Activated naive CD8-positive, alpha-beta T cell treated with anti-CD3 and anti-CD28 coated beads for 36 hours (primary cell): Measurements from ENCODE around the gene F3. TPM values are rescaled to one million over a fixed set of nuclear protein-coding genes. Genes with fewer than 3 reads are reported as not detected.
A peak's percentile ranks its signal among the peaks of the same experiment; 100 is the strongest.

ENCODE experiments used
- DNase-seq: peaks from one replicate; pipeline ENCODE4 v3.0.0; 2021
- H3K27ac Mint-ChIP-seq: one replicate; pipeline ENCODE4 v1.8.0; 2022; ENCODE audit warnings: mild to moderate bottlenecking, moderate library complexity, mixed read lengths
- H3K27me3 Mint-ChIP-seq: one replicate; pipeline ENCODE4 v1.8.0; 2022; ENCODE audit warnings: mild to moderate bottlenecking, mixed read lengths
- H3K36me3 Mint-ChIP-seq: one replicate; pipeline ENCODE4 v1.8.0; 2021; ENCODE audit warnings: mild to moderate bottlenecking, mixed read lengths
- H3K4me1 Mint-ChIP-seq: one replicate; pipeline ENCODE4 v1.8.0; 2021; ENCODE audit warnings: mixed read lengths
- H3K4me3 Mint-ChIP-seq: one replicate; pipeline ENCODE4 v1.8.0; 2022; ENCODE audit warnings: mild to moderate bottlenecking, moderate library complexity, mixed read lengths
- H3K9me3 Mint-ChIP-seq: one replicate; pipeline ENCODE4 v1.8.0; 2022; ENCODE audit warnings: mixed read lengths
- total RNA-seq, 2 experiments: library from RNA; stranded (reverse); gene quantifications; one replicate each; pipeline ENCODE4 v1.2.3, GENCODE V29; 2021

Gene F3
- total RNA-seq, 2 experiments from 2014 or later, result 0.14 TPM; not detected in 1

DNA sequence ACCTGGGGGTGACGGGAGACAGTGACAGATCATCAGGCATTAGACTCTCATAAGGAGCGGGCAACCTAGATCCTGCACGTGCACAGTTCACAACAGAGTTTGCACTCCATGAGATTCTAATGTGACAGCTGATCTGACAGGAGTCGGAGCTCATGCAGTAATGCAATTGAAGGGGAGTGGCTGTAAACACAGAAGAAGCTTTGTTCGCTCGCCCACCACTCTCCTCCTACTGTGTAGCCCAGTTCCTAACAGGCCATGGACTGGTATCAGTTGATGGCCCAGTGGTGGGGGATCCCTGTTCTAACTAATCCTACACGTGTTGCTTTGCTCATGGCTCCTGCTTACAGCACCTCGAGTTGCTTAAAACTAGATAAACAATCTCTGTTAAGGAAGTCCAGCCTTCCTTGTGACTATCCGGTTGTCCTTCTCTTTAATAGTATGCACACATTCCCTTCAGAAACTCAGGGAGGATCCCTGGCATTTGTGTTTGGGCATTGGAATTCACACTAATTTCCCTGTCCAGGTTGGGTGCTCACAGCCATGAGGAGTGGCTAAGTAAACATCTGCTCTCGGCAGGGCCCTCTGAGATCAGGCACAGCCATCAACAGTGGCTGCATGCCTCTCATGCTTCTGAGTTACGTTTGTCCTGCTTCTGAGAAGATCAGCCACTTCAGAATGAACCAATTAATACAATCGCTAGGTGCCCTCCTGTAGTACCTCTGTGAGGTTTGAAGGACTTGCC, 21.1 kb upstream of the F3 start:
- Mint-ChIP-seq H3K36me3 (no peaks in the 10 kb centered on the region), H3K4me1 (no peaks in the 10 kb centered on the region), H3K9me3 (no peaks in the 10 kb centered on the region), H3K4me3 (no peak overlapping the region), H3K27me3 (no peaks in the 10 kb centered on the region), H3K27ac (no peak overlapping the region)
- DNase-seq, result no peak

DNA sequence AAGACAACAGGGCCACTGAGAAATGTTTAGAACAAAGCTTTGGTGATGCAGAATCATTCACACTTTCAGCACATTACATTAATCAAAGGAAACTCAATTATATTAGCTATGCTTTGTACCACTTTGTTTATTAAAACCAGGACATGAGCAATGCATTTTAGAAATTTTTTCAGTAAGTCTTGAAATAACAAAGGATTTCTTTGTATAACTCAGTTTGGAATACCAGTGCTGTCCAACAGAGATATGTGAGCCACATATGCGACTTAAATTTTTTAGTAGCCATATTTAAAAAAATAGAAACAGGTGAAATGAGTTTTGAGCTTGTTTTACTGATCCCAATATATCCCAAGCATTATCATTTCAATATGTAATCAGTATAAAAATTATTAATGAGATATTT, 18.8 kb upstream of the F3 start:
- H3K4me3 Mint-ChIP-seq, result no peak overlapping the region
- no peaks in the 10 kb centered on the region for H3K4me1 Mint-ChIP-seq
- no peaks in the 10 kb centered on the region for H3K9me3 Mint-ChIP-seq
- no peaks in the 10 kb centered on the region for H3K36me3 Mint-ChIP-seq
- H3K27ac Mint-ChIP-seq, result no peak overlapping the region
- H3K27me3 Mint-ChIP-seq, result no peaks in the 10 kb centered on the region
- no peak for DNase-seq

GRCh38 chr1:94559921-94560320, 18.4 kb upstream of the F3 start:
- Mint-ChIP-seq H3K36me3 (no peaks in the 10 kb centered on the region), H3K4me3 (no peak overlapping the region)

GRCh38 chr1:94555091-94555490, 13.5 kb upstream of the F3 start:
- no peak for DNase-seq
- H3K9me3 Mint-ChIP-seq, result no peaks in the 10 kb centered on the region
- H3K27ac Mint-ChIP-seq, result no peak overlapping the region
- no peak overlapping the region for H3K4me3 Mint-ChIP-seq
- no peaks in the 10 kb centered on the region for H3K36me3 Mint-ChIP-seq
- H3K4me1 Mint-ChIP-seq, result no peaks in the 10 kb centered on the region
- H3K27me3 Mint-ChIP-seq, result peaks cover 5% of the 10 kb centered on the region

More at GRCh38 chr1:94559921-94560320, 18.4 kb upstream of the F3 start:
- Mint-ChIP-seq H3K4me1 (no peaks in the 10 kb centered on the region), H3K27me3 (no peaks in the 10 kb centered on the region), H3K9me3 (no peaks in the 10 kb centered on the region), H3K27ac (no peak overlapping the region)
- DNase-seq, result no peak

DNA sequence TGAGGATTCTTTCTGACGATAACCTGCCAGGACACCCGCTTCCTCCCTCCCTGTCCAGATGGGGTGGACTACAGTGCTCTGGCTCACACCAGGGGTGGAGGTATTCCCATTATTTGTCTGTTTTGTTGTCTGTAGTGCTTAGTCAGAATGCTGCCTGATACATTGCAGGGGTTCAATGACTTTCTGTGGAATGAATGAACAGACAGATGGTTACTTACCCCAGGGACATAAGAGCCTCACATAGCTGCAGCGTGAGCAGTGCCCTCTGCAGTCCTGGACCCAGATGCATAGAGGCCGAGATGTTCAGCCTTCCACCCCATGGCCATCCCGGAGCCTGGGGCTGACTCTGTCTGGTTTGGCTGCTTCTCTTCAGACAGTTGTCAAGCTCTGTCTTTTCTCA, 13.0 kb upstream of the F3 start:
- no peaks in the 10 kb centered on the region for H3K36me3 Mint-ChIP-seq
- H3K4me1 Mint-ChIP-seq, result no peaks in the 10 kb centered on the region
- no peak overlapping the region for H3K27ac Mint-ChIP-seq
- no peak for DNase-seq
- peaks cover 5% of the 10 kb centered on the region for H3K27me3 Mint-ChIP-seq
- no peak overlapping the region for H3K4me3 Mint-ChIP-seq
- no peaks in the 10 kb centered on the region for H3K9me3 Mint-ChIP-seq

DNA sequence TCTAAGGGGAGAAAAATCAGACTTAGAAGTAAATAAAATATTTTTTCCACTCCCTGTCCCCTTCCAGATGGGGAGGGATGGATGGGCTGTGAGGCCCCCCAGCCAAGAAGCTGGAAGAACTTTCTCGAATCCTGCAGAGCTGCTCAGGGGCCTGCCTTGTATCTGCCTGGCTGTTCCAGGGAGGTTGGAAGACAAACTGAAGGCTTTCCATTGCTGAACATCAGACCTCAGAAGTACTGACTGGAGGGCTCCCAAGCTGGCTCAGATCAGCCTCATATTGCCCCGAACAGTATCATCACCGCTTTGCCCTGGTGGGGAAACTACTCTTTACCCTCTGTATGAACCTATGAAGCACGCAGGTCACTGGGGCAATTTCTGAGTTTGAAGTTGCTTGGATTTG, 12.4 kb upstream of the F3 start:
- no peak overlapping the region for H3K4me3 Mint-ChIP-seq
- peaks cover 5% of the 10 kb centered on the region for H3K27me3 Mint-ChIP-seq
- DNase-seq, result no peak
- no peaks in the 10 kb centered on the region for H3K4me1 Mint-ChIP-seq
- H3K9me3 Mint-ChIP-seq, result no peaks in the 10 kb centered on the region
- no peak overlapping the region for H3K27ac Mint-ChIP-seq
- H3K36me3 Mint-ChIP-seq, result no peaks in the 10 kb centered on the region

GRCh38 chr1:94553323-94553730, 11.8 kb upstream of the F3 start:
- Mint-ChIP-seq H3K9me3 (no peaks in the 10 kb centered on the region), H3K36me3 (no peaks in the 10 kb centered on the region), H3K27me3 (peaks cover 5% of the 10 kb centered on the region), H3K4me3 (no peak overlapping the region), H3K27ac (no peak overlapping the region), H3K4me1 (no peaks in the 10 kb centered on the region)
- DNase-seq, result no peak

DNA sequence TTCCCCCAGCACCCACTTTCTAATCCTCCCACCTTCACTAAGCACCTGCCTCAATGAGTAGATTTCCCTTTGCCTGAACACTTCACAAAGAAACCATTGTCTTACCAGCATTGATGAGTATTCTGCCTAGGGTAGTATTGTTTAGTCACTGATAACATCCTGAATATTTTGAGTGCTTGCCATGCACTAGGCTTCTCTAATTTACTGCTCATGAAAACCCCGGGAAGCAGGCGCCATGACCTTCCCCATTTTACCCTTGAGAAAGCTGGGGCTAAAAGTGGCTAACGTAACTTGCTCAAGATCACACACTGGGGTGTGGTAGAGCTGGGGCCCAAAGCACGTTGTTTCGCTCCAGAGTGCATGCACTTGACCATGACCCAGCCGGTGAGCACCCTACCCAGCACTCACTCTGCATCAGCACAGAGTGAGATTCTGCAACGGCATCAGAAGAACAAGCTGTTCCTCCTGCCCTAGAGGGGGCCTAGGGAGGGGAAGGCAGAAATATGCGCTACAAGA, 10.6 kb upstream of the F3 start:
- Mint-ChIP-seq H3K9me3 (no peaks in the 10 kb centered on the region), H3K36me3 (no peaks in the 10 kb centered on the region), H3K4me1 (no peaks in the 10 kb centered on the region), H3K27ac (no peak overlapping the region), H3K4me3 (no peak overlapping the region), H3K27me3 (peaks cover 8% of the 10 kb centered on the region)
- no peak for DNase-seq

DNA sequence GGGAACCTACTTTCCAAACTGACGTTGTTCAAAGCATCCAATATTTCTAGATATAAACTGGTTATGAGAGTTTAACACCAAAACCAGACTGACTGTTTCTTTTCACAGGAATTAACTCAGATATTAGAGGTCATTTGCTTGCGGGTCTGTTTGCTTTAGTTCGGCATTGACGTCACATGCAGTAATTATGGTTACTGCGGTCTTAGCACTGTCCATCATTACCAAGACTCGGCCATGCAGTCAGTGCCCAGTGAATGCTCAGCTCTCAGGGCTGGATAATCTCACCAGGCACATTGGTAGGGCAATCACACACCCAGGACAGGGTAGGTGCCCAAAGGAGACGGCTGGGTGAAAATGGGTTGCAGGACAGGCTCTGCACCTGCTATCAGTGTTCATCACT, 9.9 kb upstream of the F3 start:
- no peak for DNase-seq
- H3K36me3 Mint-ChIP-seq, result no peaks in the 10 kb centered on the region
- H3K4me1 Mint-ChIP-seq, result no peaks in the 10 kb centered on the region
- no peak overlapping the region for H3K27ac Mint-ChIP-seq
- H3K4me3 Mint-ChIP-seq, result no peak overlapping the region
- H3K27me3 Mint-ChIP-seq, result peaks cover 13% of the 10 kb centered on the region
- no peaks in the 10 kb centered on the region for H3K9me3 Mint-ChIP-seq

GRCh38 chr1:94550800-94551241, 9.3 kb upstream of the F3 start:
- no peaks in the 10 kb centered on the region for H3K4me1 Mint-ChIP-seq
- DNase-seq, result no peak
- H3K4me3 Mint-ChIP-seq, result no peak overlapping the region
- H3K9me3 Mint-ChIP-seq, result no peaks in the 10 kb centered on the region
- no peaks in the 10 kb centered on the region for H3K36me3 Mint-ChIP-seq
- H3K27ac Mint-ChIP-seq, result no peak overlapping the region
- peaks cover 19% of the 10 kb centered on the region for H3K27me3 Mint-ChIP-seq

- Mint-ChIP-seq H3K27me3 (peaks cover 21% of the 10 kb centered on the region), H3K4me3 (no peak overlapping the region)
Measured at GRCh38 chr1:94550396-94550795, 8.8 kb upstream of the F3 start.

GRCh38 chr1:94549706-94550105, 8.1 kb upstream of the F3 start:
- no peak overlapping the region for H3K4me3 Mint-ChIP-seq
- H3K36me3 Mint-ChIP-seq, result no peaks in the 10 kb centered on the region
- H3K27ac Mint-ChIP-seq, result no peak overlapping the region
- no peaks in the 10 kb centered on the region for H3K4me1 Mint-ChIP-seq
- DNase-seq, result no peak
- peaks cover 27% of the 10 kb centered on the region for H3K27me3 Mint-ChIP-seq
- H3K9me3 Mint-ChIP-seq, result no peaks in the 10 kb centered on the region

More at GRCh38 chr1:94550396-94550795, 8.8 kb upstream of the F3 start:
- Mint-ChIP-seq H3K9me3 (no peaks in the 10 kb centered on the region), H3K27ac (no peak overlapping the region), H3K4me1 (no peaks in the 10 kb centered on the region), H3K36me3 (no peaks in the 10 kb centered on the region)
- no peak for DNase-seq

DNA sequence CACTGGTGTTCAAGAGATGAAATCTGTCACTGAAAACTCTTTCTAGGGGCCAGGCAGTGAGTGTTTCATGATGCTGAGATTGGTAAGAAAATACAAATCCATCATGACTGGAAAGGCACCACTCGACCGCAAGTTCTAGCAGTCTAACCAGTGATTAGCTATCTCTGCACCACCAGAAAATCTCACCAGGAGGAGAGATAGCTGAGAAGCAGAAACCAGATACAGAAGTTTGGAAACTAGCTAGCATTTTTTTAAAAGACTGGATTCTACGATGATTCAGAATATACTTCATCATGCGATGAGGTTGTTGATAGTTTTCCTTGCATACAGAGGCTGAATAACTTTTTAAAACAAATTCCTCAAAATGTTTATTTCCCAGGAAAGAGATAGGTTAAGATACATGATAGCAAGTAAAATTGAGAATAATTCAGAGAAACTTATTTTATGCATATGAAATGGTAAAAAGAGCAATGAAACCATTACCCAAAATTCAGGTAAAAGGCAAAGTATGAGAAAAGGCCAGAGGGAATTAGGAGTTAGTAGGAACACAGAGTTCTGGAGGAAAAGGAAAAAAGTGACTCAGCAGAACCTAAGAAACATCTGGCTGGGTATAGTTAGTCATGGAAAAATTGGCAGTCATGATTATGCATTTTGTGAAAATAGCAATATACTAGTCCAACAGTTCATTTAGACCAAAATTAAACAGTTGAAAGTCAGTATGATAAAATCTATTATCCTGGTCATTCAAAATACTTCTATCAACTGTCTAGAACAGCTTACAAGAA, 3.3 kb upstream of the F3 start:
- Mint-ChIP-seq H3K4me1 (peaks cover 15% of the 10 kb centered on the region), H3K27ac (no peak overlapping the region), H3K36me3 (no peaks in the 10 kb centered on the region), H3K4me3 (no peak overlapping the region), H3K27me3 (peaks cover 64% of the 10 kb centered on the region), H3K9me3 (no peaks in the 10 kb centered on the region)
- DNase-seq, result no peak

- Mint-ChIP-seq H3K27ac (no peak overlapping the region), H3K4me3 (no peak overlapping the region)
Measured at GRCh38 chr1:94543893-94544635, 2.5 kb upstream of the F3 start.

DNA sequence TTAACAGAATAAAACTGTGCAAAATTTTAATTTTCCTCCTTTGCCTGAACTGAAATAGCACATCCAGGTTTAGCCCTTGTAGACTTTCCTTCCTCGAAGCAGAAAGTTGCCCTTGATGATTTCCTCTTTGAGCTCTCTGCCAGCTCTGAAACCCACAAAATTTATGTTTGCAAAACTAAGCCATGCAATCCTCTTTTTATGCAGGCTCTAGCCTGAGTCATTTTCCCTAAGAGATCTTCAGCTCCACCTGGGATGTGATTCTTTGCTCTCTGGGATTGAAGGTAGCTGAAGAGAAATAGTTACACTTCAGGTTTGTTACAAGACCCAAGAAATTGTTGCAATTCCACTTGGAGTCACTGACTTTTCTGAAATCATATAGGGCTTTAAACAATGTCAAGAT, 1.4 kb upstream of the F3 start:
- Mint-ChIP-seq H3K27me3 (peaks cover 80% of the 10 kb centered on the region), H3K4me1 (peaks cover 15% of the 10 kb centered on the region), H3K36me3 (no peaks in the 10 kb centered on the region), H3K27ac (no peak overlapping the region), H3K9me3 (no peaks in the 10 kb centered on the region), H3K4me3 (peak overlapping the region; percentile 26)
- DNase-seq, result no peak

More at GRCh38 chr1:94543893-94544635, 2.5 kb upstream of the F3 start:
- Mint-ChIP-seq H3K4me1 (peaks cover 15% of the 10 kb centered on the region), H3K27me3 (peaks cover 72% of the 10 kb centered on the region), H3K36me3 (no peaks in the 10 kb centered on the region), H3K9me3 (no peaks in the 10 kb centered on the region)
- no peak for DNase-seq
